Uterus (tissue), 4 donors: ENCODE data around the gene C1orf105. TPM values are rescaled to one million over a fixed set of nuclear protein-coding genes. Genes with fewer than 3 reads are reported as not detected.

Experiments
- DNase-seq, 2 donors: peaks; one replicate each; pipeline ENCODE4 v3.0.0-alpha.2; 2019 to 2020
- H3K27ac ChIP-seq, 2 donors: fragments of 200-600 bp; sonication (generic); 1 replicate in 1 of 2; 2 replicates in 1 of 2; pipeline ENCODE4 v1.5.1; 2016 to 2018
- H3K27me3 ChIP-seq, 2 donors: fragments of 200-600 bp; sonication (generic); one replicate each; pipeline ENCODE4 v1.5.1; 2018 to 2019; ENCODE audit warnings: control low read depth in 1 of 2
- H3K36me3 ChIP-seq, 2 donors: fragments of 200-600 bp; sonication (generic); one replicate each; pipeline ENCODE4 v1.5.1; 2019; ENCODE audit warnings: control low read depth in 1 of 2
- H3K4me1 ChIP-seq, 2 donors: fragments of 200-600 bp; sonication (generic); one replicate each; pipeline ENCODE4 v1.5.1; 2018 to 2019; ENCODE audit warnings: control low read depth in 1 of 2
- H3K4me3 ChIP-seq, 2 donors: fragments of 200-600 bp; sonication (generic); 1 replicate in 1 of 2; 2 replicates in 1 of 2; pipeline ENCODE4 v1.5.1; 2018 to 2019; ENCODE audit warnings: mild to moderate bottlenecking in 1 of 2
- H3K9me3 ChIP-seq, 2 donors: fragments of 200-600 bp; sonication (generic); one replicate each; pipeline ENCODE4 v1.5.1; 2019; ENCODE audit warnings: control low read depth in 1 of 2
- POLR2A ChIP-seq, 2 donors: fragments of 450-650 bp; IDR thresholded peaks; one replicate each; pipeline ENCODE4 v1.6.1; 2016; ENCODE audit warnings: antibody characterized with exemption in 2 of 2, mild to moderate bottlenecking in 1 of 2, moderate library complexity in 1 of 2
- intact Hi-C: fragments of 100-400 bp; cut with DNase I; formaldehyde crosslinking; loops from one replicate; pipeline ENCODE4 v1.15.1; 2023; ENCODE audit warnings: low total_unique reads
- total RNA-seq, 4 donors: library from RNA; depleted of rRNA in 3 of 4; stranded (reverse); fragments of >200 nt in 3 of 4; gene quantifications; one replicate each; pipeline versions ENCODE4 v1.1.0 to v1.2.4, GENCODE V29; 2014 to 2023
- TF ChIP-seq, protein P1 (sequence below), 4 experiments: fragments of 200-600 bp in 2 of 4; fragments of 450-650 bp in 2 of 4; sonication (generic) in 2 of 4; IDR thresholded peaks; one replicate each; pipeline ENCODE4 v1.5.1; 2016 to 2019; ENCODE audit warnings: antibody characterized with exemption in 4 of 4, mild to moderate bottlenecking in 2 of 4, moderate library complexity in 1 of 4
- donor health status: DM: yes; HTN: yes; CAD: no.

The C1orf105 gene
- total RNA-seq, 4 donors from 2014 or later = not detected

GRCh38 chr1:172468296-172468695, 47.8 kb downstream of the C1orf105 start:
- Histone ChIP-seq H3K27ac (no peak overlapping the region), H3K4me3 (no peak overlapping the region), H3K4me1 (no peaks in the 10 kb centered on the region), H3K27me3 (no peaks in the 10 kb centered on the region), H3K9me3 (no peaks in the 10 kb centered on the region), H3K36me3 (no peaks in the 10 kb centered on the region)
- DNase-seq = no peak
- TF ChIP-seq, protein P1, sequence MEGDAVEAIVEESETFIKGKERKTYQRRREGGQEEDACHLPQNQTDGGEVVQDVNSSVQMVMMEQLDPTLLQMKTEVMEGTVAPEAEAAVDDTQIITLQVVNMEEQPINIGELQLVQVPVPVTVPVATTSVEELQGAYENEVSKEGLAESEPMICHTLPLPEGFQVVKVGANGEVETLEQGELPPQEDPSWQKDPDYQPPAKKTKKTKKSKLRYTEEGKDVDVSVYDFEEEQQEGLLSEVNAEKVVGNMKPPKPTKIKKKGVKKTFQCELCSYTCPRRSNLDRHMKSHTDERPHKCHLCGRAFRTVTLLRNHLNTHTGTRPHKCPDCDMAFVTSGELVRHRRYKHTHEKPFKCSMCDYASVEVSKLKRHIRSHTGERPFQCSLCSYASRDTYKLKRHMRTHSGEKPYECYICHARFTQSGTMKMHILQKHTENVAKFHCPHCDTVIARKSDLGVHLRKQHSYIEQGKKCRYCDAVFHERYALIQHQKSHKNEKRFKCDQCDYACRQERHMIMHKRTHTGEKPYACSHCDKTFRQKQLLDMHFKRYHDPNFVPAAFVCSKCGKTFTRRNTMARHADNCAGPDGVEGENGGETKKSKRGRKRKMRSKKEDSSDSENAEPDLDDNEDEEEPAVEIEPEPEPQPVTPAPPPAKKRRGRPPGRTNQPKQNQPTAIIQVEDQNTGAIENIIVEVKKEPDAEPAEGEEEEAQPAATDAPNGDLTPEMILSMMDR (IDR thresholded peaks at IDR 0.05) = no peak
- no peak for TF ChIP-seq POLR2A (IDR thresholded peaks at IDR 0.05)
- intact Hi-C loops = no loop called here

DNA sequence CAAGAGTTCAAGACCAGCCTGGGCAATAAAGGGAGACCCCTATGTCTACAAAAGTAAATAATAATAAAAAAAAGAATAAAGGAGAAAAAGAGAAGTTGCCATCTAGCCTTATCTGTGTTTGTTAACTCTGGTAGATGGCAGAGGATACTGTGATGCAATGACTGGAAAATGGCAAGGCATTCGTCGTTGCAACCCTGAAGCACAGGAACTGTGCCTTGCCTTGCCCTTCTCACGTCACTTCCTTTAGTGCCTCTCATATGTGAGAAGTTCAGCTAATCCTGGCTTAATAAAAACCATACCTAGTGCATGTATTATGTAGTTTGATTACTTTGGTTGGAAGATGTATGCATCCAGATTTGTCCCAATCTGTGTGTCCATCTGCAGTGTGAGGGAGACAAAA, 49.2 kb downstream of the C1orf105 start:
- TF ChIP-seq, protein P1 (IDR thresholded peaks at IDR 0.05) = no peak
- TF ChIP-seq POLR2A (IDR thresholded peaks at IDR 0.05) = no peak

GRCh38 chr1:172470149-172470548, 49.7 kb downstream of the C1orf105 start:
- Histone ChIP-seq H3K4me3 (no peak overlapping the region), H3K27ac (no peak overlapping the region), H3K27me3 (no peaks in the 10 kb centered on the region), H3K4me1 (no peaks in the 10 kb centered on the region), H3K9me3 (no peaks in the 10 kb centered on the region), H3K36me3 (no peaks in the 10 kb centered on the region)
- no peak for TF ChIP-seq POLR2A (IDR thresholded peaks at IDR 0.05)
- TF ChIP-seq, protein P1 (IDR thresholded peaks at IDR 0.05) = no peak
- intact Hi-C loops = no loop called here
- DNase-seq = no peak

More for the DNA sequence above, 49.2 kb downstream of the C1orf105 start:
- no peaks in the 10 kb centered on the region for H3K4me1 ChIP-seq
- no peak overlapping the region for H3K27ac ChIP-seq
- intact Hi-C loops = no loop called here
- H3K27me3 ChIP-seq = no peaks in the 10 kb centered on the region
- H3K9me3 ChIP-seq = no peaks in the 10 kb centered on the region
- no peak overlapping the region for H3K4me3 ChIP-seq
- DNase-seq = no peak
- H3K36me3 ChIP-seq = no peaks in the 10 kb centered on the region

DNA sequence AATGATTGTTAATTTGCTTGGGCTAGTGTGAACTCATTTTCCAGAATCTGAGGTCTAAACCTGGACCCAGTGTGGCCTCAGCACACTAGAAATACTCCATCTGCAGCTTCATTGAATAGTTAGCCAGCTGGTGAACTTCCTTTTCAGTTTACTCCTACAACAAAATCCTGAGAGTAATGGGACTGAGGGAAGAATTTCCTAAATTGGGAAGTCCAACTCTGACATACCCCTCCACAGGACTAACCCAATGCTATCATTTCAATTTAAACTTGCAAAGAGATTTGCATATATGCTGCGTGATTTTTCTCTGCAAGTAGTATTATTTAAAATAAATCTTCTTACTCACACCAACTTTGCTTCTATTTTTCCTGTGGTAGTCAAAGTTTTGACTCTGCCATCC, 51.2 kb downstream of the C1orf105 start:
- DNase-seq = no peak
- H3K36me3 ChIP-seq = no peaks in the 10 kb centered on the region
- no peaks in the 10 kb centered on the region for H3K4me1 ChIP-seq
- no peaks in the 10 kb centered on the region for H3K9me3 ChIP-seq
- H3K27me3 ChIP-seq = no peaks in the 10 kb centered on the region
- TF ChIP-seq POLR2A (IDR thresholded peaks at IDR 0.05) = no peak
- TF ChIP-seq, protein P1 (IDR thresholded peaks at IDR 0.05) = no peak
- H3K27ac ChIP-seq = no peak overlapping the region
- H3K4me3 ChIP-seq = no peak overlapping the region
- intact Hi-C loops = no loop called here

DNA sequence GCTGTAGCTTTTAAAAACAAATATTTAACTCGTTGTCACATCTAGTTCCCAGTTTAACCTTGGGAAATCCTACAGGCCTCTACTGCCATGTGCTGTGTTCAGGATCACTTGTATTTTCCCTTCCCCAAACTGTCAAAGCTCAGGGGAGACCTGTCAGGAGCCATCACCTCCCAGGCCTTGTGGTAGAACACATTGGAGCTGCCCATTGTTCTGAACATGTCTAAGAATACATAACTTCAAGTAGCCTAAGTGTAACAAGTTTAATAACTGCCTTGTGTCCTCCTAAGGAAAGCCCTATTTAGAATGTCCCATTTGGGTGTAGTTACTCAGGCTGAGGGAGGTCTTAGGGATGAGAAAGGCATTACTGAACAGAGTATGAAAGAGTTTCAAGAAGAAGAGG, 52.0 kb downstream of the C1orf105 start:
- no peak overlapping the region for H3K27ac ChIP-seq
- H3K36me3 ChIP-seq = no peaks in the 10 kb centered on the region
- TF ChIP-seq POLR2A (IDR thresholded peaks at IDR 0.05) = no peak
- TF ChIP-seq, protein P1 (IDR thresholded peaks at IDR 0.05) = no peak
- H3K9me3 ChIP-seq = no peaks in the 10 kb centered on the region
- DNase-seq = no peak
- no peak overlapping the region for H3K4me3 ChIP-seq
- H3K27me3 ChIP-seq = no peaks in the 10 kb centered on the region
- H3K4me1 ChIP-seq = no peaks in the 10 kb centered on the region
- intact Hi-C loops = no loop called here
